ENCODE measurements around the gene CCDC192.

CCDC192 gene

DNA sequence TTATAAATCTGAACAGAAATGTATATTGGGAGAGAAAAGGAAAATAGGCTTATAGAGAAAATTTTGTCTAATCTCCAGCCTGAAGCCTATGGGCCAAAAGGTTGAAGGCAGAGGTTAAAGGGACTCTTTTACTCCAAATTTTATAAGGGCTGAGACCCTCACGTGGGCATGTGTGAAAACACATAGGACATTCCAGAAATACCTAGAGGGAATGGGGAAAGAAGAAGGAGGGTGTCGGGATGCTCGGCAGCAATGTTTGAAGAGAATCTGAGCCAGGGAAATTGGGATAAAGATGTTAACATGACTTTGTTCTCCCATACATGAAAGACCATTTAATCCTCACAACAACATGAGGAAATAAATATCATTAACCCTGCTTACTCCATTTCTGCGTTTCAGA, 278.3 kb downstream of the CCDC192 start:
- no peak for DNase-seq (ENCODE audit: low read depth)

DNA sequence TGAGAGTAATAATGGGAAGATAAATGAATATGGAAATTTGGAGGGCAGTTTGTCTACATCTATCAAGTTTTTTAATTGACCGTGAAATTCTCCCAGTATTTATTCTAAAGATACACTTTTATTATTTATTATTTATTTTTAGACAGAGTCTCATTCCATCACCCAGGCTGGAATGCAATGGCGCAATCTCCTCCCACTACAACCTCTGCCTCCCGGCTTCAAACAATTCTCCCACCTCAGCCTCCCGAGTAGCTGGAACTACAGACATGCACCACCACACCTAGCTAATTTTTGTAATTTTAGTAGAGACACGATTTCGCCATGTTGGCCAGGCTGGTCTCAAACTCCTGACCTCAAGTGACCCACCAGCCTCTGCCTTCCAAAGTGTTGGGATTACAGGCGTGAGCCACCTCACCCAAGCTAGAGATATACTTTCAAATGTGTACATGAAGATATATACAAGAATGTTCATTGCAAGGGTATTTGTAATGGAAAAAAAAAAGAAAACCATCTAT, 282.7 kb downstream of the CCDC192 start:
- no peak for DNase-seq (ENCODE audit: low read depth)

DNA sequence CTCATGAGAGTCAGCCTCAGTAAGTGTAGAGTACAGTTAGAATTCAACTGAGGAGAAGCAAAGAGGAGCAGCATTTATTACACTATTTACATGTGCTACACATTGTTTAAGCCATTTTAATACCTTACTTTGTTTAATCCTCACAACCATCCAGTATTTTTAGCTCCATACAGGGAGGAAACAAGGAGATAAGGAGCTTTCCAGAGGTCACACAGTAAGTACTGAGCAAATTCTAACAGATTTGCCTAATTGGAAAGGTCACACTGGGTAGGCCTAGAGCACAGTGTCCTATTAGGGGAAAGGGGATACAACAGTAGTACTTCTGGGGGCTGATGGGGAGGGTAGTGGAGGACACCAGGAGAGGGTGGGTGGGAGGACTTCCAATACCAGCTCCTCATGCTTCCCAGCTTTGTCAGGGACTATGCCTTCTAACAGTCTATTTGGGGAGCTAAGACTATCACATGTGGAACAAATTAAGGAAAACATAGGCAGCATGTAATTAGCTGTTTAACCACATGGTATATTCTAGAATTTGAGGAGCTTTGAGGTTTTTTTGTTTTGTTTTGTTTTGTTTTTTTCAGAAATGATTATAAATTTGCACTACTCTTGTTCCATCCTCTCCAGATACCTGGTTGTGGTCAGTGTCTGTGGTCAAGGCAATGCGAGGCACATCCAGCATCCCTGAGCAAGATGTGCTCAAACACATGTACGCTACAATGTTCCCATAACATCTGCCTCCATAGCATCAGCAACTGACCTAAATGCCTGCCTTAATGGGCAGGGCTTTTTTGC, 284.4 kb downstream of the CCDC192 start:
- DNase-seq (ENCODE audit: low read depth) = no peak

DNA sequence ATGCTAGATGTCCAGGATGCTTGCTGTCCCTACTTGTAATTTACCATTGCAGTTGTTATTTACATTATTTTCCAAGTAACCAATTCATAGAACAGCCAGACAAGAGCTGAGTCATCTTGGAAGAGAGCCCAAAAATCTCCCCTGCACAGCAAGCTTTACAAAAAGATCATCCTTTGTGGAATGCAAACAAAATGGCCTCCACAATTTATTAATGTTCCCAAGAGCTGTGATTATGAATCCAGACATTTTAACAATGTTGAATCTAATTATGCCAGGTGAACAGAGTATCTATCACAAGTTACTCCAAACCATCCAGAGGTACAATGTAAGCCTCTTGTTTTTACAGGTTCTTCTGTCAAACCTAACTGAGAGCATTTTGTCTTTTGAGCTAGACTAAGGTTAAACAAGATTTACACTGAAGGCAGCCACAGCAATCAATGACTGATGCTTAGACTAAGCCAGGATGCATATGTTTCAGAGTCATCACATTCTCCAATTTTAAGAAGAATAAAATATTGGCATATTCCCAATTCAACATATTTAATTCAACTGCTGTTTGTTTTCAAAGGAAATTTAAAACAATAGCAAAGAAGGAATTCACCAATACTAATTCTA, 285.1 kb downstream of the CCDC192 start:
- DNase-seq (ENCODE audit: low read depth) = no peak
